NCI-H2029 treated with DMSO at 0.1 percent for 48 hours (cell line): ENCODE data around the gene UTRN.

Experiments used
- DNase-seq: peaks from one replicate; lab custom pipeline; 2025; lab: John Stamatoyannopoulos, UW

The UTRN gene

DNA sequence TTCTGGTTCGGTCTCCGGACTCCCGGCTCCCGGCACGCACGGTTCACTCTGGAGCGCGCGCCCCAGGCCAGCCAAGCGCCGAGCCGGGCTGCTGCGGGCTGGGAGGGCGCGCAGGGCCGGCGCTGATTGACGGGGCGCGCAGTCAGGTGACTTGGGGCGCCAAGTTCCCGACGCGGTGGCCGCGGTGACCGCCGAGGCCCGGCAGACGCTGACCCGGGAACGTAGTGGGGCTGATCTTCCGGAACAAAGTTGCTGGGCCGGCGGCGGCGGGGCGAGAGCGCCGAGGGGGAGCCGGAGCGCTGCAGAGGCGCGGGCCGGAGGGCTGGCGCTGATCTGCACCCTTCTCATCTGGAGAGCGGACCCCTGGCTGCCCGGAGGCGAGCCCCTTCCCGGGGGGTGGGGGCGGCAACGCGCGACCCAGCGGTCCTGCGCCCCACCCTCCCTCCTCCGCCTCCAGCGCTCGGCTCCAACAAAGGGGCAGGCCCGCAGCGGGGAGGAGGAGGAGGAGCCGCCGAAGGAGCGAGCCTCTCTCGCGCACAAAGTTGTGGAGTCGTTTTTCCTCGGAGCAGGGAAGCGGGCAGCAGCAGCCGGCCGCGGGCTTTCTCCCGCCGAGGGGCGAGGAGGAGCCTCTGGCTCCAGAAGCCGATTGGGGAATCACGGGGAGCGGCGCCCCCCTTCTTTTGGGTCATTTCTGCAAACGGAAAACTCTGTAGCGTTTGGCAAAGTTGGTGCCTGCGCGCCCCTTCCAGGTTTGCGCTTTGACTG is at the start of gene UTRN:
Gene UTRN, plus strand, starts transcription at position 553 of the 765 bp plus-strand sequence. CDS start 6,494 bp downstream, outside the sequence.
- DNase-seq: no peak

DNA sequence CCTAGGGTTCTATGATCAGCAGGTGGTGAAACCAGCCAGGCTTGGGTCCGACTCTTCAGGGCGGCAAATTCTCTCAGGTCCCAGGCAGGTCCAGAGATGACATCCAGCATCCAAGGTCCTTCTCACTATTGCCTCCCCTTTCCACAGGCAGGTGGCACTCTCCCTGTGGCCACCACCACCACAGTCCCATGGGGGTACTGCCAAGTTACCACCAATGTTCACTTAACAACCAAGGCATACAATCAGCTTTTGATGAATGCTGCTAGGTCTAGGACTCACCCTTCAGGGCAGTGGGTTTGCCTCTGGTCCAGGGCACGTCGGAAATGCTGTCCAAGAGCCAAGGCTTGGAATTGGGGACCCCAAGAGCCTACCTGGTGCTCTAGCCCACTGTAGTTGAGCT is 40.4 kb upstream of the UTRN start:
- DNase-seq: no peak

GRCh38 chr6:144246988-144247387 is 38.1 kb upstream of the UTRN start:
- no peak for DNase-seq

GRCh38 chr6:144248003-144248402 is 37.1 kb upstream of the UTRN start:
- DNase-seq: no peak

DNA sequence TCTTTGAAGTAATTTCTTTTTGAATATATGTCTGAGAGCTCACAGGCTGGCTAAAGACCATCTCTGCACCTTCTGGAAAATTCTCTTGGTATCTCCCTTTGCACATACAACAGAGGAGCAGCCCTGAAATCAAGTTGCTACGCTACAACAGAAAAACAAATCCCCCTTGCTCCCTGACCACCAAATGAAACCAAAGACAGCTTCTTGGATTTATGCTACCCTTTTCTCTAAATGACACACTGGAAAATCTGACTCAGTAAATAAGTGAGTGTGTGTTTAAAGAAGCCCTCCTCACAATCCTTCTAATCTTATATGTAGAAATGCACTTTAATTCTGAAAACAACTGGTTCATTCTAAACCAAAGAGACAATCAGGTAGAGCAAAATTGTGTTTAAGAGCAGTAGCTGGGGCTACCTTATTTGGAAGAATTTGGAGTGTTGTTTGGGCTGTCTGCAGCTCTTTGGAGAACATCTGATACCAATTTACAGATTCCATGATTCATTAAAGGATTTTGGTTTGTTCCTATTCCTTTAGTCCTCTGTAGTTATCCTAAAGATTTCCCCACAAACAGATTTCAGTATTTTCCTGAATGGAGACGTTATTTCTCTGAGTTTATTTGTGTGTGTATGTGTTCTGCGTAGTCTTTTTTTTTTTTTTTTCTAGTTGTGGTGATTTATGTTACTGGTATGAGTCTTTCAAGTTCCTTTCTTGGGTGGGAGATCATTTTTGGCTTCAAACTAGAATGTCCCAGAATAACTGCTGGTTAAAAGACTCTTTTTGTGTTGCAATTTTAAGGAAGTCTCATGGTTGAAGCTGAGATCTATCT is 36.4 kb upstream of the UTRN start:
- no peak for DNase-seq

DNA sequence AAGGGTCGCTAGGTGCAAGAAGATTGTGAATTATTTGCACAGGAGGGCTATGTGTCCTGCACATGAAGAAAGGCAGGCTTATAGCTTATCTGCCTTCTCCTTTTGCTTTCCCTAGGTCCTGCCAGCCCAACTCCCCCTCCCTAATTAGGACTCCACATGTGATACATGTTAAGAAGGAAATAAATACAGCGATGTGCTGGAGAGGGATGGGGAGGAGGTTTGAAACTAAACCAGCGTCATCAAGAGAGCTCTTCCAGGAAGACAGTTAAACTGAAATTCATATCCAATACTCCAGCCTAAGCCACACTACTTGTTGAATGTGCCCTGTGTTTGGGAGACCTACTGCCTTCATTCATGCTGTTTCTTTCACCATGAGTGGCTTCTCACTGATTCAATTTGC is 34.9 kb upstream of the UTRN start:
- no peak for DNase-seq

DNA sequence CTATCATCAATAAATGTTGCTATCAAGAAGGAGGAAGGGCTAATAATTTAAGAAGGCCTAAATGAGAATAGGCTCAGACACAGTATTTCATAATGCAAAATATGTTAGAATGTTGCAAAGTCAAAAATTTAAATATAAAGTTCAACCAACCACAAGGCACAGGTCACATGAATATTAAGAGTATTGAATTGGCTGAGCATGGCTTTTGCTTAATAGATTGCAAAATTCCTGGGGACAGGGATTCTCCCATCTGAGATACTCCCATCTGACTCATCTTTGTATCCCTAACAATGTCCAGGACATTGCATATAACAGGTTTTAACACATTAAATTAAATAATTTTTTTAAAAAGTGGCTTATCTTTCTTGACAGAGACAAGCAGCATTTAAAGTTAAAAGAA is 32.9 kb upstream of the UTRN start:
- no peak for DNase-seq

DNA sequence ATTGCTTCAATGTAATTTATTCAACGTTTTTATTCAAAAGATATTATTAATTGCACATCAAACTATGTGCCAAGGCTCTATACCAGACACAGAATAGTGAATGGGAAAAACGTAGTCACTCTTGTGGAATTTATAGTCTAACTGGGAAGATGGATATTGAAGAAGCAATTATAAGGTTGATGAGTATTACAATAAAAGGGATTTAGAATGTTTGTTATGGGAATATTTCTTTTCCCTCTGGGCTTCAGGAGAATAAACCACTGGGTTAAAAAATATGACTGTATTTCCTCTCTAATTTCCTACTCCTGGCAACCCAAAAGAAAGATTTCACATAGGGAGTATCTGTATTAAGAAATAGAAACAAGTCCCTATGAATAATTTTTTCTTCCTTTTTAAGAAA is 25.1 kb upstream of the UTRN start:
- no peak for DNase-seq

DNA sequence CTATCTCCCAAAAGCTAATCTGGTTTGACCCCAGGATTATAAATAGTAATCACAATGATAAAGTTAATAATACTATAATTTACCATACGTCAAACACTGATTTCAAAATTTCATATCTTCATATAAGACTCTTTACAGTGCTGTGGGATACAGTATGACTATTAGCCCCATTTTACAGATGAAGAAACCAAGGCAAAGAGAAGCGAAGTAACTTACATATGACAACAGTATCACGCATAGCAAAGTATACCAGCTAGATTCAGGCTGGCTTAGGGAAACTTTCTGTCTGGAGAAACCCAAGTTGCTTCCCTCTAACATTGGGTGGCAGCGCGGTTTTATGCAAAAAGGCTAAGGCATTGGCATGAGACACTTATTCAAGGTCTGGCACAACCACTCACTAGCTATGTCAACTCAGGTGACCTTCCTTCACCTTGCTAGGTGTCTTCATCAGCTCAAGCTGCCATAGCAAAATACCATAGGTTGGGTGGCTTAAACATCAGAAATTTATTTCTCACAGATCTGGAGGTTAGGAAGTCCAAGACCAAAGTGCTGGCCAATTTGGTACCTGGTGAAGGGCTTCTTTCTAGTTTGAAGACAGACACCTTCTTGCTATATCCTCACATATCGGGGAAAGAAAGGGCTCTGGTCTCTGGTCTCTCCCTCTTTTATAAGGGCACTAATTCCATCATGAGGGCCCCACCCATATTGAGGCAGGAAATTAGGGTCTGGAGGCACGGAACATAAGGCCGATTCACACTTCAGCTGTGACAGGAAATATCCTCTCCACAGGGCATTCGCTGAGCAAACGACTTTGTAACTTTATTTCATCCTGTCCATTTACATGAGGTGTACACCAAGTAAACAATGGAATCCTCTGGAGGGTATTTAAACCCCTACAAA is 22.4 kb upstream of the UTRN start:
- DNase-seq: no peak

GRCh38 chr6:144263786-144264185 is 21.3 kb upstream of the UTRN start:
- DNase-seq: no peak

DNA sequence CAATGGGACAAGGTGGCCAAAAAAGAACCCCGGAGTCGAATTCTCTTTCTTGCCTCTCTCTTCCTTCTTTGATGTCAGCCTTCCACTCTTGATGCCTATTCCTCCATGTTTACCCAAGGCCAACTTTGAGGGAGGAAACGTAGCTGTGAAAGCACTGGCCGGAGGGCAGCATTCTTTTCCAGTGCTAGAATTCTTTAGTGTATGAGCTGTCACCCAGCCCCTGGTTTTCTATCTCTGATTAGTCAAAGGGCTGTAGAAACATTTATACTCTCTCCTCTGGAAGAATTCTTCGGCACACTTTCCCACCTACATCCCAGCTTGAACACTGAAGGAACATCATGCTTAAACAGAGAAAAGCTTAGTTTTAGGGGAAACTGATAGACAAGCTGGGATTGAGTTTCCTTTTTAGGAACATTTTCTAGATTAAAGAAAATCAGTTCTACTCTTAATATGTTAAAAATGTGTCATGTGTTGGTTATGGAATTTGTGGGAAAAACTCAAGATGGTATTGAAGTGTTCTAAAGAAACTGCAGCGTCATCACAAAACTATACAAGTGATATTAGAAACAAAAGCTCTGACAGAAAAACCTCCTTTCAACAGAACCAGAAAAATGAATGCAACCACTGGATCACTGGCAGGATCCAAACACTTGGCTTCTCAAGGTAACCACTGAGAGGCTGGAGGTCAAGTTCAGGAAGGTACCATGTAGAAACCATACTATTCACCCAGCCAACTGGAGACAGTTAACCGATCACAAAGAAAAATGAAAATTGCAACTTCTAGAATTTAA is 20.7 kb upstream of the UTRN start:
- no peak for DNase-seq

- DNase-seq: no peak
Observed at GRCh38 chr6:144265061-144265357, 20.1 kb upstream of the UTRN start.

- DNase-seq: no peak
Observed at GRCh38 chr6:144265390-144265789, 19.7 kb upstream of the UTRN start.

- DNase-seq: no peak
Observed at GRCh38 chr6:144266091-144266649, 19.0 kb upstream of the UTRN start.

GRCh38 chr6:144268794-144269349 is 16.3 kb upstream of the UTRN start:
- no peak for DNase-seq

- no peak for DNase-seq
Observed at GRCh38 chr6:144277174-144277573, 8.0 kb upstream of the UTRN start.

- DNase-seq: no peak
Observed at GRCh38 chr6:144277605-144278227, 7.4 kb upstream of the UTRN start.

- DNase-seq: no peak
Observed at GRCh38 chr6:144278659-144279314, 6.3 kb upstream of the UTRN start.

DNA sequence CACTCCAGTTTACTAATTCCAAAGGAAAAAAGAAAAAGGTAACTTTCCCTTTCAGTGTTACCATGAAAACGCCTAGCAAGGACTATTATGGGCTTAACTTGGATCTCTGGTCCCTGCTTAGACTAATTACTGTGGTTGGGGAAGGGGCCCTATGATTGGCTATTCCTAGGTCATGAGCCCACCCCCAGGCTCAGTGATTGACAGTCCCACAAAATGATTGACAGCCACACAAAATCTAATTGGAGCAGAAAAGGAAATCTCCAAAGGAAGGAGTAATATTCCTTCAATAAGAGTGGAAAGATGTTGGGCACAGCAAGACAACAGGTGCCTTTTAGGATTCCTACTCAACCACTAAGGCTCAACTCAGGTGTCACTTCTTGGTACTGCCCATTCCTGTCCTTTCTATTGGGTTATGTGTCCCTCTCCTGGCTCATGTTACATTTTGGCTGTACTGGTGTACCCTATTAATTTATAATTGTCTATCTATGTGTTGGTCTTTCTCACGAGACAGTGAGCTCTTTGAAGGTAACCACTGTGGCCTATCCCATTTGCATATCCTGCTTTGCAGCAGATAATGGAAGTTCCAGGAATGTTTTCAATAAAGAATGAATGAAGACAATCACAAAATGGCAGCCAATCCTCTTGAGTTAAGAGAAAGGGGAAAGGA is 5.5 kb upstream of the UTRN start:
- DNase-seq: no peak
